Measurements from ENCODE around the gene RNF157.
"Not testable (repeated sequence)": the region's sequence is repeated elsewhere in the genome, so short reads cannot be mapped to it uniquely, and the experiment has no call there.

RNF157 gene

DNA sequence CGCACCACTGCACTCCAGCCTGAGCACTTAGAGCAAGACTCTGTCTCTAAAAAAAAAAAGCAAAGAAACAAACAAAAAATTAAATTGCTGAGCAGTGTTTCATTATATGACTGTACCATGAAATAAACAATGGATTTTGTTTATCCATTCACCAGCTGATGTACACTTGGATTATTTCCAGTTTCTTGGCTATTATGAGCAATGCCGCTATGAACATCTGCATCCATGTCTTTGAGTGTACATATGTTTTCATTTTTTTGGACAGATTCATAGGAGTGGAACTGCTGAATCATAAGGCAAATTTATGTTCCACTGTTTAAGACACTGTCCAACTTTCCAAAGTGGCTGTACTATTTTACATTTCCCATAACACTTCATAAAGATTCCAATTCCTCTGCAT is 8.0 kb downstream of the RNF157 start:
- no peak for DNase-seq

- DNase-seq: not testable (repeated sequence)
Observed at GRCh38 chr17:76226749-76227148, 13.5 kb downstream of the RNF157 start.

DNA sequence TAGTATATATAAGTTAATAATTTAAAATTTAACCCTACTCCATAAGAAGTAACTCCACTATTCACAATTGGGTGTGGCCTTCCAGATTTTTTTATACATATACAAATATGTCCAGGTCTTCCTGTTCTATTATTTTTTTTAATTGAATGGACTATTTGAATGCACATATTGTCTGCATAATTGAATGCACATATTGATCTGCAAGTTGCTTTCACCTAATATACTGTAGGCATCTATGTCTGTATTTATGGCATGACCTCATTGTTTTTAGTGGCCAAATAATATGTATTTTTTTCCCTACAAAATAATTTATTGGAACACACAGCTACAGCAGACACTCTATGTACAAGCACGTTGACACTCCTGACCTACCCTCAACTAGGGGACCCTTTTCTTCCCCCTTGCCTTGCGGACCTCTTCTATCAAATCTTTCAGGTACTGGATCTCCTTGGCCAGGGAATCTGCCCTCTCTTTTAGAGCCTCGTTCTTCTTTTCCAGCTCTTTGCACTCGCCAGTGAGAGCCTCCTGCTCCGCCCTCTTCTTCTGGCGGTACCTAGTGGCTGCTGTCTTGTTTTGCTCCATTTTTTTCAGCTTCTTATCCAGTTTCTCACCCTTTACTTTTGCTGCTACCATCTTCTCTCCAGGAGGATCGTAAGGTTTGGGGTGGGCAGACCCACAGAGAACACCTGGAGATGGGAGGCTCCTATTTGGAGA is 14.8 kb downstream of the RNF157 start:
- DNase-seq: not testable (repeated sequence)

DNA sequence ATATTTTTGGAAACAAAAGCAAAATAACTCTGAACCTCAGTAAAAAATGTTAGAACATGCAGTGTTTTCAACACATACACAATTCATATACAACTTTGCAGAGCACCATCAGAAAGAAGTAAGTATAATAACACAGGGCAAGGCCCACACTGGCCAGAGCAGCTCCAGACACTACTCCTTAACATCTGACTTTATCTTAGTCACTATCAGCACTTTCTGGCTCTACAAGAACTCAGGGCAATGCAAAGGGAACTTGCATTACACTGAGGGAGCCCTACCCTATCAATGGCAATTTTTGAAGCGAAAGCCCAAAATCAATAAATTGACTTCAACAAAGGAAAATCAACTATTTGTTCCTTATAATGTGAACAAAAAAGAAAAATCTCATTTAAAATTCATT is 16.5 kb downstream of the RNF157 start:
- DNase-seq: no peak

- DNase-seq: no peak
Observed at GRCh38 chr17:76219670-76220383, 20.5 kb downstream of the RNF157 start.

- DNase-seq: no peak
Observed at GRCh38 chr17:76217081-76217480, 23.2 kb downstream of the RNF157 start.

DNA sequence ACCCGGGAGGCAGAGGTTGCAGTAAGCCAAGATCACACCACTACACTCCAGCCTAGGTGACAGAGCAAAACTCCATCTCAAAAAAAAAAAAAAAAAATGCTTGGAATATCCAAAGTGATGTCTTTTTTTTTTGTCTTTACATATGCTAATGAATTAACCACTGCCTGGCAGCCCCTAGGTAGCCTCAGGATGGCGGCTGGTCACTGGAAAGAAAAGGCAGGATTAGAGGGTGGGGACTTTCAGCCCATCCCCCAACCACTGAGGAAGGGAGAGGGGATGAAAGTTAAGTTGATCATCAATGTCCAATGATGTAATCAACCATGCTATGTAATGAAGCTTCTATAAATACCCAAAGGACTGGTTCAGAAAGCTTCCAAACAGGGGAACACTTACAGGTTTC is 26.8 kb downstream of the RNF157 start:
- no peak for DNase-seq

DNA sequence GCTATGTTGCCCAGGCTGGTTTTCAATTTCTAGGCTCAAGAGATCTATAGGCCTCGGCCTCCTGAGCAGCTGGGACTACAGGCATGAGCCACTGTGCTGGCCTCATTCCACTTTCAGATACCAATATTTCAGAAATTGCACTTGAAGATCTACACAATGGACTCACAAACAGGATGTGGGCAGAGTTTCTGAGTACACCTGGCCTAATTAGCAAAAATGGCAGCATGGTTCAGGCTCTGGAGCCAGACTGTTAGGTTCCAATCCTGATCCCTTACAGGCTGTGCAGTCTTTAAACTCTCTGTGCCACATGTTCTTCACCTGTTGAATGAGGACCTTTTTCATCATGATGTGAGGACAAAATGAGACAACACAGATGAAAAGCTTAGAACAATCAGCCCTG is 32.2 kb downstream of the RNF157 start:
- DNase-seq: peak; percentile 71

- no peak for DNase-seq
Observed at GRCh38 chr17:76207275-76208059, 32.8 kb downstream of the RNF157 start.

- DNase-seq: not testable (repeated sequence)
Observed at GRCh38 chr17:76205542-76206144, 34.6 kb downstream of the RNF157 start.

DNA sequence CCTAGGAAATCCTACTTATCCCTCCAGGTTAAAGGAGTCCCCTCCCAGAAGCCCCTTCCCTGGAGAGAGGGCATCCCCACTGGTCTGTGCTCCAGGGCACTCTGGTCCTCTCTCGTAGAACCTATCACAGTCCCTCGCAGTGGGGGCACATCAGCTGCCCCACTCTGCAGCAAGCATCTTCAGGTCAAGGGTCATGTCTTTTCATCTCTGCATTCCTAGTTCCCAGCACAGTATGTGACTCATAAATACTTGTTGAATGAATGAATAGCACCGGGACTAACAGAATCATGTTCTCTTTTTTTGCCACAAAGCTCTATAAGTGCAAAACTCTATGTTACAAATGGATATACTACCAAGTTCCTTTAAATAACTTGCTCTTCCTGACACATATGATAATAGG is 36.0 kb downstream of the RNF157 start:
- DNase-seq: no peak

DNA sequence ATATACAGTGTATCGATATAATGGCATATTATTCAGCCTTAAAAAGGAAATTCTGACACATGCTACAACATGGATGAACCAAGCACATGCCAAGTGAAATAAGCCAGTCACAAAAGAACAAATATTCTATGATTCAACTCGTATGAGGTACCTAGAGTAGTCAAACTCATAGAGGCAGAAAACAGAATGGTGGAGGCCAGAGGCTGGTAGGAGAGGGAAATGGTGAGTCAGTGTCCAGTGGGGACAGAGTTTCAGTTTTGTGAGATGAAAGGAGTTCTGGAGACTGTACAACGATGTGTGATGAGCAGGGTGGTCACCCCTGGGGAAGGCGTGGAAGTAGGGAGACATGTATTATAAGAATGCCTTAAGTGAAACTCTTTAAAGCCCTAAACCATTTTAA is 39.9 kb downstream of the RNF157 start:
- DNase-seq: no peak

DNA sequence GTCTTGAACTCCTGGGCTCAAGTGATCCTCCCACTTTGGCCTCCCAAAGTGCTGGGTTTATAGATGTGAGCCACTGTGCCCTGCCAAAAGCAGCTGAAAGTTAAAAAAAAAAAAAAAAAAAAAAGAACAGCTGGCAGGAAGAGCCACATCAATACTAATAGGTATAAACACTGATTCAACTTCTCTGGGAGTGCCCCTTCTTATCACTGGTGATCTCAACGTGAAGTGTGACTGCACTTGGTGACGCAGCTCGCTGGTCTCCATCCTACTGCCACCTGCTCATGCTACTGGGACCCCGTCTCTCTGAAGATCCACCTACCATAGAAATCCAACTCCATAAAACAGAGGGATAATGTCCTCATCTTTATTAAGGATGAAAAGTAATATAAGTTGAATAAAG is 40.8 kb downstream of the RNF157 start:
- DNase-seq: no peak

GRCh38 chr17:76198702-76199101 is 41.6 kb downstream of the RNF157 start:
- DNase-seq: no peak

DNA sequence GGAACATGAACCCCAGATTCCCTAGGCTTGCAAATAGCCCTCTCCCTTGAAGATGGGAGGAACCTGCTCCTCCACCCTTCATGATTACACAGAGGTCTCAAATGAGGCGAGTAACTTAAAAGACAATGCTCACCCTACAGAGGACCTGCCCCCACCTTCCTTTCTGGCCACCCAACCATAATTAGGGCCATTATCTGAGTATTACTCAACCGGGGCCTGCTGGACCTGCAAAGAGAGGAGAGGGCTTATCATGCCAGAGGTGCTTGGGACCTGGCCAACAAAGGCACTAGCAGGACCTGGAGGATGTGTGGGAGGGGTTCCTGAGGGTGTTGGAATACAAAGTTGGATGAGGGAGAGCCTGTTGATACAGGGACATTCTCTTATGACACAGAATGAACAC is 42.4 kb downstream of the RNF157 start:
- DNase-seq: no peak

- no peak for DNase-seq
Observed at GRCh38 chr17:76196675-76197074, 43.6 kb downstream of the RNF157 start.

GRCh38 chr17:76195281-76196096 is 44.8 kb downstream of the RNF157 start:
- no peak for DNase-seq

- no peak for DNase-seq
Observed at GRCh38 chr17:76193591-76193990, 46.7 kb downstream of the RNF157 start.

DNA sequence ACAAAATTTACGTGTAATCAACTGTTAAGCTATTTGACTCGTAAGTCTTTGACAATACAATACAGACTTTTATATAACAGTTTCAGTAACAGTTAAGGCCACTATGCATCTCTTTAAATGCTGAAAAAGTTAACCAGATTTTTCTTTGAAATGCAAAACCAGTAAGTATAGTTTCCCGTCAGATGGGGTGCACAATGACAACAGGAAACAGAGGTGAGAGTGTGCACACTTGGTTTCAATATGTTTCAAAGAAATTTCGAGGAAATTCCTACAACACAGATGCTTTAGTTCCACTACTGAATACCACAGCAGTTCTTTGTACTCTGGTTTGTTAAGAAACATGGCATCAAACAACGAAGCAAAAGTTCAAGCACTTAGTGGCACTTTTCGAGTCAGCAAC is 48.4 kb downstream of the RNF157 start:
- peak; percentile 25 for DNase-seq

- no peak for DNase-seq
Observed at GRCh38 chr17:76189741-76190140, 50.6 kb downstream of the RNF157 start.

DNA sequence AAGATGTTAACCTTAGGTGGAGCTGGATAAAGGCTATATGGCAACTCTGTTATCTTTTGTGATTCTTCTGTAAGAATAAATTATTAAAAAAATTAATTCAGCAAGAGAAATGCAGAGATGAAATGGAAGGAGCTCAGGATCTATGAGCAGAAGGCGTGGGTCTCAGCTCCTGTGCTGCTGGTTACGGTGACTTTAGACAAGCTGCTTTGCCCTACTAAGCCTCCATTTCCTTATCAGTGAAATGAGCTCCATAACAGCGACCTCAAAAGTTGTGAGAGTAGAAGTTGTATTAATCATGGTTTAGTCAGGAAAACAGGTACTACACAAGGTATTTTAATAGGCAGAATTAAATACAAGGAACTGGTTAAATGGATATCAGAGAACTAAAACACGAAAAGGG is 51.0 kb downstream of the RNF157 start:
- DNase-seq: no peak

- no peak for DNase-seq
Observed at GRCh38 chr17:76188213-76189016, 51.9 kb downstream of the RNF157 start.

All from RPMI8226 (cell line).